Muscle layer of duodenum (tissue), 2 donors: ENCODE data around the gene DES.

Experiments
- H3K27ac ChIP-seq: one replicate; pipeline ENCODE4 v1.7.0; 2013; ENCODE audit warnings: mild to moderate bottlenecking, low read length
- H3K27me3 ChIP-seq: one replicate; pipeline ENCODE4 v1.7.0; 2013; ENCODE audit warnings: low read depth, mild to moderate bottlenecking, control low read depth, low read length
- H3K36me3 ChIP-seq, 2 donors: one replicate each; pipeline ENCODE4 v1.7.0; 2013; ENCODE audit warnings: low read length in 2 of 2, control low read depth in 1 of 2, mild to moderate bottlenecking in 1 of 2; ENCODE audit not compliant: insufficient read depth in 2 of 2, control insufficient read depth in 1 of 2
- H3K4me1 ChIP-seq, 2 donors: one replicate each; pipeline ENCODE4 v1.7.0; 2013; ENCODE audit warnings: low read length in 2 of 2, mild to moderate bottlenecking in 2 of 2, control low read depth in 1 of 2, moderate library complexity in 1 of 2; ENCODE audit not compliant: insufficient read depth in 2 of 2, control insufficient read depth in 1 of 2
- H3K4me3 ChIP-seq, 2 donors: one replicate each; pipeline ENCODE4 v1.7.0; 2013; ENCODE audit warnings: low read length in 2 of 2, low read depth in 1 of 2, mild to moderate bottlenecking in 1 of 2
- H3K9me3 ChIP-seq, 2 donors: one replicate each; pipeline ENCODE4 v1.7.0; 2013; ENCODE audit warnings: low read length in 2 of 2, control low read depth in 1 of 2, mild to moderate bottlenecking in 1 of 2; ENCODE audit not compliant: control insufficient read depth in 1 of 2
- donor health status: healthy.

DES gene

GRCh38 chr2:219442256-219443015 is 24.3 kb downstream of the DES start:
- Histone ChIP-seq H3K9me3 (no peaks in the 10 kb centered on the region), H3K4me1 (peaks cover 0 to 46% of the 10 kb centered on the region in 2 donors), H3K36me3 (no peaks in the 10 kb centered on the region), H3K4me3 (peak overlapping the region; percentile 37 to 53), H3K27ac (peak overlapping the region; percentile 80), H3K27me3 (peaks cover 5% of the 10 kb centered on the region)

GRCh38 chr2:219443016-219443696 is 25.0 kb downstream of the DES start:
- Histone ChIP-seq H3K4me3 (peak overlapping the region; percentile 37 to 53), H3K27me3 (peaks cover 11% of the 10 kb centered on the region), H3K9me3 (no peaks in the 10 kb centered on the region), H3K27ac (peak overlapping the region; percentile 80), H3K4me1 (peaks cover 0 to 43% of the 10 kb centered on the region in 2 donors), H3K36me3 (no peaks in the 10 kb centered on the region)

- H3K4me3 ChIP-seq: peak overlapping the region; percentile 5 to 41
- peaks cover 12% of the 10 kb centered on the region for H3K27me3 ChIP-seq
Observed at GRCh38 chr2:219443697-219444023, 25.5 kb downstream of the DES start.

GRCh38 chr2:219444566-219445091 is 26.5 kb downstream of the DES start:
- Histone ChIP-seq H3K27me3 (peaks cover 12% of the 10 kb centered on the region), H3K9me3 (no peaks in the 10 kb centered on the region), H3K27ac (peak overlapping the region; percentile 80), H3K4me3 (peak overlapping the region in 1 of 2 donors; percentile 41), H3K36me3 (no peaks in the 10 kb centered on the region), H3K4me1 (peaks cover 0 to 57% of the 10 kb centered on the region in 2 donors)

More at GRCh38 chr2:219443697-219444023, 25.5 kb downstream of the DES start:
- H3K4me1 ChIP-seq: peaks cover 0 to 48% of the 10 kb centered on the region in 2 donors
- no peaks in the 10 kb centered on the region for H3K9me3 ChIP-seq
- no peaks in the 10 kb centered on the region for H3K36me3 ChIP-seq
- peak overlapping the region; percentile 80 for H3K27ac ChIP-seq

- Histone ChIP-seq H3K4me1 (peaks cover 0 to 62% of the 10 kb centered on the region in 2 donors), H3K9me3 (no peaks in the 10 kb centered on the region), H3K36me3 (no peaks in the 10 kb centered on the region), H3K27ac (peak overlapping the region; percentile 80), H3K27me3 (peaks cover 12% of the 10 kb centered on the region), H3K4me3 (peak overlapping the region; percentile 25 to 30)
Observed at GRCh38 chr2:219445220-219445640, 27.1 kb downstream of the DES start.

GRCh38 chr2:219446101-219446504 is 27.9 kb downstream of the DES start:
- H3K27ac ChIP-seq: peak overlapping the region; percentile 80
- peaks cover 0 to 62% of the 10 kb centered on the region in 2 donors for H3K4me1 ChIP-seq
- peaks cover 12% of the 10 kb centered on the region for H3K27me3 ChIP-seq
- no peaks in the 10 kb centered on the region for H3K36me3 ChIP-seq
- no peaks in the 10 kb centered on the region for H3K9me3 ChIP-seq
- H3K4me3 ChIP-seq: peak overlapping the region in 1 of 2 donors; percentile 25

GRCh38 chr2:219446689-219447088 is 28.5 kb downstream of the DES start:
- Histone ChIP-seq H3K27ac (peak overlapping the region; percentile 80), H3K27me3 (peaks cover 7% of the 10 kb centered on the region), H3K4me1 (peaks cover 0 to 57% of the 10 kb centered on the region in 2 donors), H3K4me3 (peak overlapping the region in 1 of 2 donors; percentile 19), H3K9me3 (no peaks in the 10 kb centered on the region), H3K36me3 (no peaks in the 10 kb centered on the region)

- H3K36me3 ChIP-seq: peaks cover 0 to 5% of the 10 kb centered on the region in 2 donors
- peak overlapping the region; percentile 80 for H3K27ac ChIP-seq
- H3K4me3 ChIP-seq: no peak overlapping the region
- peaks cover 0 to 56% of the 10 kb centered on the region in 2 donors for H3K4me1 ChIP-seq
- no peaks in the 10 kb centered on the region for H3K9me3 ChIP-seq
- H3K27me3 ChIP-seq: peaks cover 7% of the 10 kb centered on the region
Observed at GRCh38 chr2:219447242-219448098, 29.3 kb downstream of the DES start.

GRCh38 chr2:219448099-219448775 is 30.1 kb downstream of the DES start:
- Histone ChIP-seq H3K27ac (no peak overlapping the region), H3K4me3 (peak overlapping the region in 1 of 2 donors; percentile 44), H3K27me3 (peaks cover 7% of the 10 kb centered on the region), H3K9me3 (no peaks in the 10 kb centered on the region), H3K4me1 (peaks cover 0 to 48% of the 10 kb centered on the region in 2 donors), H3K36me3 (peaks cover 0 to 6% of the 10 kb centered on the region in 2 donors)

GRCh38 chr2:219448776-219449341 is 30.7 kb downstream of the DES start:
- Histone ChIP-seq H3K27me3 (peaks cover 7% of the 10 kb centered on the region), H3K4me3 (peak overlapping the region in 1 of 2 donors; percentile 44), H3K27ac (peak overlapping the region; percentile 93)

More at GRCh38 chr2:219448776-219449341, 30.7 kb downstream of the DES start:
- no peaks in the 10 kb centered on the region for H3K9me3 ChIP-seq
- H3K36me3 ChIP-seq: peaks cover 0 to 8% of the 10 kb centered on the region in 2 donors
- peaks cover 0 to 45% of the 10 kb centered on the region in 2 donors for H3K4me1 ChIP-seq
